SK-N-SH (cell line): ENCODE measurements around the gene LRRFIP2. TPM values are rescaled to one million over a fixed set of nuclear protein-coding genes. Genes with fewer than 3 reads are reported as not detected.

Experiments used
- CTCF ChIA-PET: fragments of 300-600, 350-600 bp; formaldehyde crosslinking; extraction: SDS; loops from one replicate; lab custom pipeline; 2021; lab: Yijun Ruan, JAX
- POLR2A ChIA-PET: fragments of 350-600 bp; sonication (Branson Sonifier 250); formaldehyde crosslinking; extraction: SDS; loops from one replicate; lab custom pipeline; 2020; ENCODE audit warnings: antibody characterized with exemption, inconsistent platforms; lab: Yijun Ruan, JAX
- DNase-seq: peaks from one replicate; pipeline ENCODE4 v3.0.0; 2012
- H2AFZ ChIP-seq: fragments of 200-600 bp; sonication (generic); 2 replicates; pipeline ENCODE4 v1.8.1; 2016; ENCODE audit warnings: antibody characterized with exemption, mild to moderate bottlenecking, low read depth
- H3F3A ChIP-seq: fragments of 200-600 bp; sonication (generic); replicated peaks from 2 replicates; pipeline ENCODE3; 2016; ENCODE audit warnings: antibody characterized with exemption, mild to moderate bottlenecking; ENCODE audit not compliant: insufficient read depth
- H3K27ac ChIP-seq, 2 experiments: fragments of 200-500 bp in 1 of 2; fragments of 200-600 bp in 1 of 2; sonication (Bioruptor generic) in 1 of 2; sonication (generic), shearing (Covaris generic) in 1 of 2; 2 replicates each; pipeline versions ENCODE4 v1.5.1 to v1.6.1; 2014 to 2016; ENCODE audit warnings: low read depth in 2 of 2, inconsistent platforms in 1 of 2, low read length in 1 of 2, mild to moderate bottlenecking in 1 of 2, mixed read lengths in 1 of 2
- H3K27me3 ChIP-seq: fragments of 200-600 bp; sonication (generic), shearing (Covaris generic); 2 replicates; pipeline ENCODE4 v1.6.1; 2016; ENCODE audit warnings: mixed run types; ENCODE audit not compliant: insufficient read depth
- H3K36me3 ChIP-seq, 2 experiments: fragments of 200-500 bp in 1 of 2; fragments of 200-600 bp in 1 of 2; sonication (Bioruptor generic) in 1 of 2; sonication (generic) in 1 of 2; replicated peaks in 1 of 2; 2 replicates each; pipeline versions ENCODE3 to v1.5.1; 2014 to 2016; ENCODE audit warnings: low read length in 1 of 2, mild to moderate bottlenecking in 1 of 2; ENCODE audit not compliant: insufficient read depth in 2 of 2, control insufficient read depth in 1 of 2
- H3K4me1 ChIP-seq, 2 experiments: fragments of 200-500 bp in 1 of 2; fragments of 200-600 bp in 1 of 2; sonication (Bioruptor generic) in 1 of 2; sonication (generic), shearing (Covaris generic) in 1 of 2; 2 replicates each; pipeline versions ENCODE4 v1.5.1 to v1.6.1; 2014 to 2016; ENCODE audit warnings: low read depth in 1 of 2, low read length in 1 of 2, mixed run types in 1 of 2; ENCODE audit not compliant: insufficient read depth in 2 of 2, control insufficient read depth in 1 of 2
- H3K4me2 ChIP-seq: fragments of 200-600 bp; sonication (generic), shearing (Covaris generic); 2 replicates; pipeline ENCODE4 v1.6.1; 2017; ENCODE audit warnings: mixed run types
- H3K4me3 ChIP-seq, 2 experiments: fragments of 200-500 bp in 1 of 2; fragments of 200-600 bp in 1 of 2; sonication (Bioruptor generic) in 1 of 2; sonication (generic), shearing (Covaris generic) in 1 of 2; 2 replicates each; pipeline versions ENCODE4 v1.5.1 to v1.8.1; 2014 to 2016; ENCODE audit warnings: low read depth in 2 of 2, inconsistent platforms in 1 of 2, low read length in 1 of 2, mild to moderate bottlenecking in 1 of 2, mixed read lengths in 1 of 2, moderate library complexity in 1 of 2
- H3K79me2 ChIP-seq: fragments of 200-600 bp; sonication (generic); 2 replicates; pipeline ENCODE4 v1.8.1; 2017; ENCODE audit warnings: mild to moderate bottlenecking; ENCODE audit not compliant: insufficient read depth
- H3K9ac ChIP-seq: fragments of 200-600 bp; sonication (generic); 2 replicates; pipeline ENCODE4 v1.6.1; 2017; ENCODE audit warnings: mixed run types
- H3K9me2 ChIP-seq: fragments of 200-600 bp; sonication (generic); 2 replicates; pipeline ENCODE4 v1.6.1; 2017; ENCODE audit warnings: mixed run types
- H3K9me3 ChIP-seq: fragments of 200-600 bp; sonication (generic); 2 replicates; pipeline ENCODE4 v1.6.1; 2017; ENCODE audit warnings: mixed run types, mild to moderate bottlenecking, moderate library complexity
- H4K20me1 ChIP-seq: fragments of 200-600 bp; sonication (generic); 2 replicates; pipeline ENCODE4 v1.6.1; 2017; ENCODE audit warnings: mild to moderate bottlenecking, mixed run types; ENCODE audit not compliant: insufficient read depth
- EP300 ChIP-seq, 2 experiments: IDR thresholded peaks; 2 replicates each; pipeline versions ENCODE4 v1.4.0 to v1.6.1; 2012; ENCODE audit warnings: borderline replicate concordance in 1 of 2, low read depth in 1 of 2, low read length in 1 of 2
- EZH2phosphoT487 ChIP-seq: fragments of 200-600 bp; sonication (generic); IDR thresholded peaks from 2 replicates; pipeline ENCODE4 v1.6.1; 2017; ENCODE audit warnings: low read depth, mixed run types, mild to moderate bottlenecking, antibody characterized with exemption, moderate library complexity, borderline replicate concordance
- FOSL2 ChIP-seq: IDR thresholded peaks from 2 replicates; pipeline ENCODE4 v1.4.0; 2012; ENCODE audit warnings: low read depth, mild to moderate bottlenecking, moderate library complexity, borderline replicate concordance
- FOXJ3 ChIP-seq: sonication (generic); formaldehyde crosslinking; IDR thresholded peaks from 2 replicates; pipeline ENCODE4 v1.5.1; 2020; ENCODE audit warnings: mild to moderate bottlenecking, missing genetic modification reagents
- GATA2 ChIP-seq: sonication (generic); formaldehyde crosslinking; IDR thresholded peaks from 2 replicates; pipeline ENCODE4 v1.5.0; 2020; ENCODE audit warnings: mild to moderate bottlenecking, missing genetic modification reagents
- IRF3 ChIP-seq: fragments of 150-350 bp; IDR thresholded peaks from 2 replicates; pipeline ENCODE4 v1.6.1; 2016; ENCODE audit warnings: mild to moderate bottlenecking, low read depth, low read length
- MAX ChIP-seq: IDR thresholded peaks from 2 replicates; pipeline ENCODE4 v1.4.0; 2012; ENCODE audit warnings: low read depth
- MEF2A ChIP-seq: IDR thresholded peaks from 2 replicates; pipeline ENCODE4 v1.4.0; 2012; ENCODE audit warnings: low read depth, borderline replicate concordance
- NRF1 ChIP-seq: IDR thresholded peaks from 2 replicates; pipeline ENCODE4 v1.6.1; 2012; ENCODE audit warnings: low read depth, mild to moderate bottlenecking, low read length
- POLR2AphosphoS5 ChIP-seq: IDR thresholded peaks from 2 replicates; pipeline ENCODE4 v1.6.1; 2012; ENCODE audit warnings: low read depth, low read length
- REST ChIP-seq: IDR thresholded peaks from 2 replicates; pipeline ENCODE4 v1.6.1; 2012; ENCODE audit warnings: mild to moderate bottlenecking, low read depth, low read length, moderate library complexity
- RFX5 ChIP-seq: IDR thresholded peaks from 2 replicates; pipeline ENCODE4 v1.6.1; 2012; ENCODE audit warnings: mild to moderate bottlenecking, improper control_type of control experiment, low read length
- RXRA ChIP-seq: IDR thresholded peaks from 2 replicates; pipeline ENCODE4 v1.4.0; 2012; ENCODE audit warnings: low read depth, mild to moderate bottlenecking, borderline replicate concordance
- SIN3A ChIP-seq: IDR thresholded peaks from 2 replicates; pipeline ENCODE4 v1.6.1; 2012; ENCODE audit warnings: low read depth, mild to moderate bottlenecking, low read length, moderate library complexity, borderline replicate concordance
- TCF12 ChIP-seq: IDR thresholded peaks from 2 replicates; pipeline ENCODE4 v1.4.0; 2012
- YY1 ChIP-seq: IDR thresholded peaks from 2 replicates; pipeline ENCODE4 v1.4.0; 2012; ENCODE audit warnings: low read depth, mild to moderate bottlenecking
- WGBS: methylation state at CpG from one replicate; pipeline ENCODE4 v1.1.6; 2017; ENCODE audit warnings: low lambda C conversion rate; 5-methylcytosine and 5-hydroxymethylcytosine counted together
- polyA plus RNA-seq, 3 experiments: library from polyadenylated mRNA; depleted of rRNA; stranded (reverse); fragments of >200 nt; gene quantifications; 2 replicates each; pipeline ENCODE4 v1.2.3, GENCODE V29; 2012

LRRFIP2 gene
- polyA plus RNA-seq, 1 of the 3 experiments (the other 2 are of a cell fraction), result 27.2 TPM

GRCh38 chr3:37107846-37108245, 66.5 kb downstream of the LRRFIP2 start (continued):
- no peak for TF ChIP-seq MEF2A
- TF ChIP-seq POLR2AphosphoS5, result no peak
- no peak for TF ChIP-seq REST
- TF ChIP-seq NRF1, result no peak
- no peak for TF ChIP-seq IRF3
- no peak for TF ChIP-seq FOXJ3 (CRISPR knock-in tag)
- TF ChIP-seq, all 33 proteins: peak for 0

GRCh38 chr3:37103103-37103808, 71.1 kb downstream of the LRRFIP2 start:
- Histone ChIP-seq H3K4me2 (no peak overlapping the region), H3K79me2 (peaks cover 69% of the 10 kb centered on the region)
- TF ChIP-seq MAX (no peak), SIN3A (no peak), EP300 (IDR thresholded peaks at IDR 0.05; ENCODE audit: borderline replicate concordance in 1 of 2, low read depth in 1 of 2, low read length in 1 of 2) (no peak), GATA2 (no peak), RXRA (no peak), EZH2phosphoT487 (no peak), FOSL2 (no peak), POLR2AphosphoS5 (no peak), MEF2A (no peak), RFX5 (no peak), REST (no peak), TCF12 (no peak), YY1 (no peak)
- TF ChIP-seq, all 33 proteins: peak for 0
- no peak overlapping the region for H2AFZ ChIP-seq
- H3K4me3 ChIP-seq, result no peak overlapping the region
- H3K4me1 ChIP-seq, result no peaks in the 10 kb centered on the region
- no peak overlapping the region for H3K9ac ChIP-seq
- H3K27ac ChIP-seq, result no peak overlapping the region
- H3K9me2 ChIP-seq, result no peaks in the 10 kb centered on the region
- no peaks in the 10 kb centered on the region for H3K27me3 ChIP-seq
- H4K20me1 ChIP-seq, result no peaks in the 10 kb centered on the region
- CTCF ChIA-PET, result interaction anchor here (0.9 to 1.3 kb wide), 2 partner anchors 9 to 28 kb away, joined by 3 to 4 read pairs; no protein-coding TSS in a partner anchor
- no peak for DNase-seq
- peaks cover 3 to 11% of the 10 kb centered on the region in 2 experiments for H3K36me3 ChIP-seq
- POLR2A ChIA-PET, result no interaction called here
- WGBS, result 83% methylated on average over 2 of the region's 2 CpGs
- no peaks in the 10 kb centered on the region for H3K9me3 ChIP-seq
- H3F3A ChIP-seq, result peaks cover 24% of the 10 kb centered on the region
